HepG2 (cell line): ENCODE results near the gene PLPPR2. TPM values are rescaled to one million over a fixed set of nuclear protein-coding genes. Genes with fewer than 3 reads are reported as not detected.
A peak's percentile ranks its signal among the peaks of the same experiment; 100 is the strongest.

Experiments used
- BRF2 ChIP-seq: sonication (generic); formaldehyde crosslinking; IDR thresholded peaks from 2 replicates; pipeline ENCODE4 v1.8.1; 2022; ENCODE audit warnings: mild to moderate bottlenecking, missing genetic modification reagents
- GZF1 ChIP-seq: sonication (generic); formaldehyde crosslinking; IDR thresholded peaks from 2 replicates; pipeline ENCODE4 v1.5.1; 2020; ENCODE audit warnings: mild to moderate bottlenecking, missing genetic modification reagents
- JUN ChIP-seq: sonication (generic); formaldehyde crosslinking; IDR thresholded peaks from 2 replicates; pipeline ENCODE4 v1.4.0; 2020; ENCODE audit warnings: mild to moderate bottlenecking, missing genetic modification reagents
- KDM1A ChIP-seq: IDR thresholded peaks from 2 replicates; pipeline ENCODE4 v1.6.1; 2016; ENCODE audit warnings: missing compliant biosample characterization
- MZF1 ChIP-seq: sonication (generic); formaldehyde crosslinking; IDR thresholded peaks from 2 replicates; pipeline ENCODE4 v1.8.1; 2023; ENCODE audit warnings: mild to moderate bottlenecking, missing genetic modification reagents, borderline replicate concordance
- NBN ChIP-seq: fragments of 450-650 bp; conservative IDR thresholded peaks from 2 replicates; pipeline ENCODE4 v1.6.1; 2017
- NCOA2 ChIP-seq: sonication (generic); formaldehyde crosslinking; IDR thresholded peaks from 2 replicates; pipeline ENCODE4 v1.8.0; 2022; ENCODE audit warnings: inconsistent platforms
- NFATC3 ChIP-seq: sonication (generic); formaldehyde crosslinking; IDR thresholded peaks from 2 replicates; pipeline ENCODE4 v1.5.1; 2020; ENCODE audit warnings: mild to moderate bottlenecking, missing genetic modification reagents
- NFKBIZ ChIP-seq: IDR thresholded peaks from 2 replicates; pipeline ENCODE4 v1.6.1; 2018; ENCODE audit warnings: missing genetic modification reagents, missing compliant biosample characterization
- POLR2A ChIP-seq, 2 experiments: IDR thresholded peaks; 2 replicates each; pipeline ENCODE4 v1.6.1; 2011; ENCODE audit warnings: low read depth in 2 of 2, low read length in 2 of 2, mild to moderate bottlenecking in 1 of 2, moderate library complexity in 1 of 2; ENCODE audit not compliant: insufficient read depth in 1 of 2
- SNAI1 ChIP-seq: sonication (generic); formaldehyde crosslinking; IDR thresholded peaks from 2 replicates; pipeline ENCODE4 v1.5.0; 2020; ENCODE audit warnings: mild to moderate bottlenecking, missing genetic modification reagents, borderline replicate concordance
- ZFP90 ChIP-seq: sonication (generic); formaldehyde crosslinking; IDR thresholded peaks from 2 replicates; pipeline ENCODE4 v1.8.0; 2022; ENCODE audit warnings: missing genetic modification reagents, mild to moderate bottlenecking, inconsistent platforms, borderline replicate concordance
- ZFY ChIP-seq: sonication (generic); formaldehyde crosslinking; IDR thresholded peaks from 2 replicates; pipeline ENCODE4 v1.4.0; 2020; ENCODE audit warnings: missing genetic modification reagents
- ZNF609 ChIP-seq: sonication (generic); formaldehyde crosslinking; IDR thresholded peaks from 2 replicates; pipeline ENCODE4 v1.4.0; 2020; ENCODE audit warnings: mild to moderate bottlenecking, missing genetic modification reagents, borderline replicate concordance
- ZNF709 ChIP-seq: sonication (generic); formaldehyde crosslinking; IDR thresholded peaks from 2 replicates; pipeline ENCODE4 v1.5.0; 2020; ENCODE audit warnings: mild to moderate bottlenecking, missing genetic modification reagents
- polyA plus RNA-seq, 8 experiments: library from polyadenylated mRNA; depleted of rRNA in 3 of 8; stranded (reverse) in 7 of 8; unstranded in 1 of 8; fragments of >200 nt; fragmentation: Illumina TruSeq in 4 of 8; extraction: Trizol in 4 of 8; gene quantifications; 2 replicates each; pipeline versions ENCODE4 v1.2.1 to v1.2.3, GENCODE V29; 2011 to 2016; ENCODE audit warnings: low read depth in 4 of 8, missing spikeins in 1 of 8, mixed read lengths in 1 of 8; ENCODE audit not compliant: insufficient read depth in 1 of 8
- total RNA-seq, 5 experiments: library from RNA; depleted of rRNA; stranded (reverse); fragments of >200 nt; fragmentation: Illumina TruSeq; extraction: Trizol; gene quantifications; 2 replicates each; pipeline ENCODE4 v1.2.3, GENCODE V29; 2016; ENCODE audit warnings: low read depth in 1 of 5
- TF ChIP-seq, protein P1 (sequence below): sonication (generic); formaldehyde crosslinking; IDR thresholded peaks from 2 replicates; pipeline ENCODE4 v1.8.0; 2022; ENCODE audit warnings: mild to moderate bottlenecking, missing genetic modification reagents, moderate library complexity
- TF ChIP-seq, protein P2 (sequence below): sonication (generic); formaldehyde crosslinking; IDR thresholded peaks from 2 replicates; pipeline ENCODE4 v1.8.0; 2022; ENCODE audit warnings: missing genetic modification reagents, mild to moderate bottlenecking, inconsistent platforms, borderline replicate concordance
- TF ChIP-seq, protein P3 (sequence below): sonication (generic); formaldehyde crosslinking; IDR thresholded peaks from 2 replicates; pipeline ENCODE4 v1.5.1; 2020; ENCODE audit warnings: missing genetic modification reagents, mild to moderate bottlenecking, borderline replicate concordance
- TF ChIP-seq, protein P4 (sequence below): sonication (generic); formaldehyde crosslinking; IDR thresholded peaks from 2 replicates; pipeline ENCODE4 v1.4.0; 2020; ENCODE audit warnings: missing genetic modification reagents, low read depth, mild to moderate bottlenecking, borderline replicate concordance

Gene PLPPR2
- total and polyA plus RNA-seq, 2 of the 13 experiments (the other 11 are each of a cell fraction or from before 2014, with no cell fraction given): 1.5 to 2.1 TPM

- TF ChIP-seq, protein P1, sequence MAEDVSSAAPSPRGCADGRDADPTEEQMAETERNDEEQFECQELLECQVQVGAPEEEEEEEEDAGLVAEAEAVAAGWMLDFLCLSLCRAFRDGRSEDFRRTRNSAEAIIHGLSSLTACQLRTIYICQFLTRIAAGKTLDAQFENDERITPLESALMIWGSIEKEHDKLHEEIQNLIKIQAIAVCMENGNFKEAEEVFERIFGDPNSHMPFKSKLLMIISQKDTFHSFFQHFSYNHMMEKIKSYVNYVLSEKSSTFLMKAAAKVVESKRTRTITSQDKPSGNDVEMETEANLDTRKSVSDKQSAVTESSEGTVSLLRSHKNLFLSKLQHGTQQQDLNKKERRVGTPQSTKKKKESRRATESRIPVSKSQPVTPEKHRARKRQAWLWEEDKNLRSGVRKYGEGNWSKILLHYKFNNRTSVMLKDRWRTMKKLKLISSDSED (CRISPR knock-in tag): no peak
- no peak for TF ChIP-seq KDM1A (CRISPR knock-in tag)
- TF ChIP-seq NBN: no peak
- TF ChIP-seq, protein P2, sequence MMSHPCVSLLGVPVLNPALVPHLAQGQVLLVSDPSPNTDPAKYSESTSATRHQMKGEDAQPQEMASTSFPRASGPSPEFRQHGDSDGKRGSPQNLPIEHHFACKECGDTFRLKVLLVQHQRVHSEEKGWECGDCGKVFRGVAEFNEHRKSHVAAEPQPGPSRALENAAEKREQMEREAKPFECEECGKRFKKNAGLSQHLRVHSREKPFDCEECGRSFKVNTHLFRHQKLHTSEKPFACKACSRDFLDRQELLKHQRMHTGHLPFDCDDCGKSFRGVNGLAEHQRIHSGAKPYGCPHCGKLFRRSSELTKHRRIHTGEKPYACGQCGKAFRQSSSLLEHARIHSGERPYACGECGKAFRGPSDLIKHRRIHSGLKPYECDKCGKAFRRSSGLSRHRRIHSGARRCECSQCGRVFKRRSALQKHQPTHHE (CRISPR knock-in tag): peak; percentile 61; the same call in 1 of the 2 replicates
- no peak for TF ChIP-seq JUN (CRISPR knock-in tag)
- TF ChIP-seq SNAI1 (CRISPR knock-in tag): no peak
- TF ChIP-seq GZF1: 0 out of 2 replicates have a peak, but pooled peaks have one; percentile 37
- TF ChIP-seq ZNF609 (CRISPR knock-in tag): no peak
- TF ChIP-seq ZNF709 (CRISPR knock-in tag): peak; percentile 84; the same call in 1 of the 2 replicates
- TF ChIP-seq NFATC3 (CRISPR knock-in tag): 0 out of 2 replicates have a peak, but pooled peaks have one; percentile 83
- TF ChIP-seq POLR2A (IDR thresholded peaks at IDR 0.05; ENCODE audit: insufficient read depth in 1 of 2, low read depth in 2 of 2, low read length in 2 of 2): peak; percentile 66 to 87; a peak in 3 of 4 replicates
- peak; percentile 15; the same call in 1 of the 2 replicates for TF ChIP-seq NFKBIZ (CRISPR knock-in tag)
- TF ChIP-seq, protein P3, sequence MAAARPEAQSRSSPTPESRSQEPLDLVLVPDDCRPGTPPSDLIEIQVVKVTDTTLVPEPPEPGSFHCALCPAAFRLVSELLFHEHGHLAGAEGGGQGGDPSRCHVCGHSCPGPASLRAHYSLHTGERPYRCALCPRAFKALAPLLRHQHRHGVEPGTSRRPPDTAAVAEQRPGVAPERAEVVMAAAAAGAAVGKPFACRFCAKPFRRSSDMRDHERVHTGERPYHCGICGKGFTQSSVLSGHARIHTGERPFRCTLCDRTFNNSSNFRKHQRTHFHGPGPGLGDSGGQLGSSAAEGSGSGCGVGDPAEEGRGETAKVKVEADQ: peak; percentile 84; the same call in 1 of the 2 replicates
- TF ChIP-seq BRF2 (CRISPR knock-in tag): peak; percentile 75; the same call in 1 of the 2 replicates
- peak; percentile 22; the same call in 1 of the 2 replicates for TF ChIP-seq NCOA2 (CRISPR knock-in tag)
- TF ChIP-seq ZFY (CRISPR knock-in tag): peak; percentile 100
- TF ChIP-seq MZF1 (CRISPR knock-in tag): no peak
- TF ChIP-seq, protein P4, sequence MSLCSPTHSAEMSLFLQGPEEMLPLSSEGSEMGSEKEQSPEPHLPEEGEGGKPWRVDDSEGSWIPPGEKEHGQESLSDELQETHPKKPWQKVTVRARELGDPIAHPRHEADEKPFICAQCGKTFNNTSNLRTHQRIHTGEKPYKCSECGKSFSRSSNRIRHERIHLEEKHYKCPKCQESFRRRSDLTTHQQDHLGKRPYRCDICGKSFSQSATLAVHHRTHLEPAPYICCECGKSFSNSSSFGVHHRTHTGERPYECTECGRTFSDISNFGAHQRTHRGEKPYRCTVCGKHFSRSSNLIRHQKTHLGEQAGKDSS (CRISPR knock-in tag): 0 out of 2 replicates have a peak, but pooled peaks have one; percentile 51
- no peak for TF ChIP-seq ZFP90 (CRISPR knock-in tag)
Observed at GRCh38 chr19:11374433-11375142, 19.4 kb downstream of the PLPPR2 start, which contains the start of gene SWSAP1 (continued).
